ENCODE data around the gene GPATCH1.
"Not testable (repeated sequence)": the region's sequence is repeated elsewhere in the genome, so short reads cannot be mapped to it uniquely, and the experiment has no call there.

Gene GPATCH1

GRCh38 chr19:33166037-33166436 lies 85.1 kb downstream of the GPATCH1 start:
- DNase-seq = not testable (repeated sequence)

GRCh38 chr19:33167438-33167837 lies 86.5 kb downstream of the GPATCH1 start:
- DNase-seq = no peak

GRCh38 chr19:33168528-33168927 lies 87.5 kb downstream of the GPATCH1 start:
- no peak for DNase-seq

- no peak for DNase-seq
These were observed 90.3 kb downstream of the GPATCH1 start for GRCh38 chr19:33171222-33171795.

- no peak for DNase-seq
These were observed 91.0 kb downstream of the GPATCH1 start for GRCh38 chr19:33171916-33172359.

- no peak for DNase-seq
These were observed 93.2 kb downstream of the GPATCH1 start for GRCh38 chr19:33174186-33174585.

- no peak for DNase-seq
These were observed 94.3 kb downstream of the GPATCH1 start for GRCh38 chr19:33175156-33175782.

- DNase-seq = no peak
These were observed 95.1 kb downstream of the GPATCH1 start for GRCh38 chr19:33175886-33176669.

GRCh38 chr19:33176670-33177416 lies 95.9 kb downstream of the GPATCH1 start:
- peak; percentile 98 for DNase-seq

GRCh38 chr19:33177417-33177979 lies 96.5 kb downstream of the GPATCH1 start:
- DNase-seq = no peak
